Measurements from ENCODE around the gene MFRP.

MFRP gene

GRCh38 chr11:119338318-119338890, 8.1 kb downstream of the MFRP start:
- DNase-seq (ENCODE audit: low read depth): no peak

DNA sequence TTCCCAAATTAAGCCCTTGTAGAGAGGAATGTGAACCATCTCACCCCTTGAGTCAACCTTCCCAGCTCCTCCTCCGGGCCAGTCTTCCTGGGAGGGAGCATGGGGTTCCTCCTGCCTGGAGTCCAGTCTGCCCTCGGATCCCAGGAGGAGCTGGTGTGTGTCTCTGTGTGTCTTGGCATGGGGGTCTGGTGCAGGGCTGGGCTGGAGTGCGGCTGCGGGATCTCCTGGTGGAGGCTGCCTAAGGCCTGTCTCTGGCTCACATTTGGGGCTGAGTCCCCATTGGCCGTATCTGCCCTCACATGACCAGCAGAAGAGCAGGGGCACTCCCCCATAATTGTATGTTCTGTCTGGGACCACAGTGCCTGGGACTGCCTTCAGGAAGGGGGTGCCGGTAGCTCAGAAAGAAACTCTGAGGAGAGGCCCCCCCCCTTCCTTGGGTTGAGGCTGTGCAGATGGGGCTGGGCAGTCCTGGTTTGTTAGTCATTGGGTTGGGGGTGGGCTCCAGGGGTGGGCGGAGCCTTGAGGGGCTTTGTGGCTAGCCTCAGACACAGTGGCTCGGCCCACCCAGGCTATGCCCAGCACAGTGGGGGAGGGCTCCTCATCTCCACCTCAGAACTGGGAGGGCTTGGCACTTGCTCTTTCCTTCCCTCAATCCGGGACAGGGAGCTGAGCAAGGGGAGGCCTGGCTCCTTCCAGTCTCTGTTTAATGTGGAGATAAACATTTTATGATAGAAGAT, 8.8 kb downstream of the MFRP start:
- no peak for DNase-seq (ENCODE audit: low read depth)

- DNase-seq (ENCODE audit: low read depth): no peak
These were observed 9.6 kb downstream of the MFRP start for GRCh38 chr11:119336744-119337469.

DNA sequence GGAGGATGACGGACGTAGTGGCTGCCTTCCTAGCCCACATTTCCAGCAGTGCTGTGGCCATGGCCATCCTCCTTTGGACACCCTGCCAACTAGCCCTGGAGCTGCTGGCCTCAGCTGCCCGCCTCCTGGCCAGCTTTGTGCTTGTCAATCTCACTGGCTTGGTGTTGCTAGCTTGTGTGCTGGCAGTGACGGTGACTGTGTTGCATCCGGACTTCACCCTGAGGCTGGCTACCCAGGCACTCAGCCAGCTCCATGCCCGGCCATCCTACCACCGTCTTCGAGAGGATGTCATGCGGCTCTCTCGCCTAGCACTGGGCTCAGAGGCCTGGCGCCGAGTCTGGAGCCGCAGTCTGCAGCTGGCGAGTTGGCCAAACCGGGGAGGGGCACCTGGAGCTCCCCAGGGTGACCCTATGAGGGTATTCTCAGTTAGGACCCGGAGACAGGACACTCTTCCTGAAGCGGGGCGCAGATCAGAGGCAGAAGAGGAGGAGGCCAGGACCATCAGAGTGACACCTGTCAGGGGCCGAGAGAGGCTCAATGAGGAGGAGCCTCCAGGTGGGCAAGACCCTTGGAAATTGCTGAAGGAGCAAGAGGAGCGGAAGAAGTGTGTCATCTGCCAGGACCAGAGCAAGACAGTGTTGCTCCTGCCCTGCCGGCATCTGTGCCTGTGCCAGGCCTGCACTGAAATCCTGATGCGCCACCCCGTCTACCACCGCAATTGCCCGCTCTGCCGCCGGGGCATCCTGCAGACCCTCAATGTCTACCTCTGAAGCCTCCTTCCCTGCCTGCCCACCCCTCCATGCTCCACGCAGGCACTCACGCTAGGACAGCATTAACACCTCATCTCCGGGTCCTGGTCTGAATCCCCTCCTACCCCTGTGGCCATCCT, 10.6 kb downstream of the MFRP start:
- no peak for DNase-seq (ENCODE audit: low read depth)

GRCh38 chr11:119335091-119335654, 11.3 kb downstream of the MFRP start:
- no peak for DNase-seq (ENCODE audit: low read depth)

DNA sequence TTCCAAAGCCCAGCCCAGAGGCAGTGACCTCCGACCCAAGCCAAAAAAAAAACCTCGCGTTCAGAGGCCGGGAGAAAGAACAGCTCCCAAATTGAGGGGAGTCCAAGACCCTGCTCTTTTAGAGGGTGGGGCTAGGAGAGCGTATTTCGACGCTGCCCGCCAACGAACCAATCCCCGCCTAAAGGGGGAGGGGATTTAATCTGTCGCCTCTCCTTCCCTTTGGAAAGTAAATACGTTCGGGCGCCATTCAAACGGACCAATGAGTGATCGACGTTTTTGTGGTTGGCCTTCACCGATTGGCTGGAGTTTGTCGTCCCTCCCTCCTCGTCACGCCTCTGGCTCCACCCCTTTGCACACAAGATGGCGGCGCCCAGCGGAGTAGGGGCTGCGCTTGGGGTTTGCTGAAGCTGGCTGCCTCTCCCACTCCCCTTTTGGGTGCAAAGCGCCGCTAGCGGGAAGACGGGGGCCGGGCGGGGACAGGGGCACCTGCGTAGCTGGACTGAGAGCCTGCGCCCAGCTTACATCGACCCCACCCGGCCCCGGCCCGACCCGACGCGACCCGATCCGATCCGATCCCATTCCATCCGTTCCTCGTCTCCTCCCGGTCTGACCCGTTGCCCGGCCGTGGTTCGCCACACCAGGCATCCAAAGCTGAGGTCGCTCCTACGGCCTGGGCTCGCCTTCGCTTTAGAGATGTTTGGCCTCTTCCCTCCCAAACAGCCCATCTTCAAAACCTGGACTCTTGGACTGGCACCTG, 12.2 kb downstream of the MFRP start, which contains the start of gene RNF26:
Gene RNF26 (plus strand): TSS at position 354 of the 757 bp plus-strand sequence. CDS start 596 bp downstream, outside the sequence.
- peak; percentile 96 for DNase-seq (ENCODE audit: low read depth)

- DNase-seq (ENCODE audit: low read depth): no peak
These were observed 14.3 kb downstream of the MFRP start for GRCh38 chr11:119332111-119332765.

- no peak for DNase-seq (ENCODE audit: low read depth)
These were observed 16.3 kb downstream of the MFRP start for GRCh38 chr11:119330237-119330636.

DNA sequence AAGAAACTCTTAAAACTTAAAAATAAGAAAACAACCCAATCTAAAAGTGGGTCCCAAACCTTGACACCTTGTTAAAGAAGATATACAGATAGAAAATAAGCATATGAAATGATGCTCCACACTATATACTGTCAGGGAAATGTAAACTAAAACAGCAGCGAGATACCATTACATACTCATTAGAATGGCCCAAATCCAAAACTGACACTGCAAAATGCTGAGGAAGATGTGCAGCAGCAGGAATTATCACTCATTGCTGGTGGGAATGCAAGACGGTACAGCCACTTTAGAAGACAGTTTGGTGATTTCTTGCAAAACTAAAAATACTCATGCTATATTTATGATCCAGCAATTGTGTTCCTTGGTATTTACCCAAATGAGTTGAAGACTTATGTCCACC, 17.2 kb downstream of the MFRP start:
- no peak for DNase-seq (ENCODE audit: low read depth)

DNA sequence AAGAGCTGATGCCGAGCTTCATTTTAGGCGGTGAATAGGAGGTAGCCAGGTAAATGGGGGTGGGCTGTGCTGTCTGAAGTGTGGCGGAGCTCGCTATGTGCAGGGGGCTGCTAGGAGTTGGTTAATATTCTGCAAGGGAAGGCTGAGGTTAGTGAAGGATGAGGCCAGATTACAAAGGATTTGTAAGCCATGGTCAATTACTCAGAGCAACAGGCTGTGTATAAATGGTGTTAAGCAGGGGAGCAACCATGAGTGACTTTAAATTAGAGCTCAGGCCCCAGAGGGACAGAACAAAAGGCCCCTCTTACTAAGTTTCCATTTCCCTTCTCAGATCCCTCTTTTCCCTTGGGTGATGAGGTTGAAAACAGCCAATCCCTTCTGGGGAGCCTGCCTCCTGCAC, 22.3 kb downstream of the MFRP start:
- no peak for DNase-seq (ENCODE audit: low read depth)

DNA sequence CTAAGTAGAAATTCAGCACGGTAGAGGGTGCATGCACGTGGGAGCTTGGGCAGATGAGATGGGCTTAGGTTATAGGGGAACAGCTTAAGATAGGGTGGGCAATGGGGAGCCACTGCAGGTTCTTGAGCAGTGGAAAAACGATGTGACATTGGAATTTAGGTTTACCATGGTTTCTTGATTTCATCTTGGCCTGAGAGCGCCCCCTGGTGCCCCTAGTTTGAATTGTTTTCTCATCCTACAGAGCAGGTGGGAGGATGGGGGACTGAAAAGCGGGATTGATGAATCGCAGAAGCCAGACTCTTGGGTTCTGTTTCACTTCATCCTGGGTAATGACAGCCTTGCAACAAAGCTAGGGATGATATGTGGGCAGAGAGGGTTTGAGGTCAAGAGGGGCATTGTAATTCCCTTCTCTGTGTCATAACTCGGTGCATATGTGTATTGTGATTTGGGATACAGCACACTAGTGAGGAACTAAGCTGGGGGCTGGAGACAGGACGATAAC, 22.9 kb downstream of the MFRP start:
- DNase-seq (ENCODE audit: low read depth): no peak

GRCh38 chr11:119322921-119323531, 23.5 kb downstream of the MFRP start:
- DNase-seq (ENCODE audit: low read depth): no peak

DNA sequence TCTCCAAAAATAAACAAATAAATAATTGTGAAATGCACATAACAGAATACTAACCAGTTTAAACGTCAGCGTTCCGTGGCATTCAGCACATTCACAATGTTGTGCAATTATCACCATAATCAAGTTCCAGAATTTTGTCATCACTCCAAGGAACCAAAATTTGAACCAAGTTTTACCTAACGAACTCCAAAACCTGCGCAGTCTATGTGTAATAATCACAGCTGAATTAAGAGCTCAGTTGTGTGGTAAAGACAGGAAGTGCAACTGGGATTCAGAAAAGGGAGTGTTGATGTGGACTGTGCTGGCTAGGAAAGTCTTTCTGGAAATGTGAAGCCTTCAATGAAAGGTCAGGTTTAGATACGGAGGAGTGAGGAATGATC, 24.2 kb downstream of the MFRP start:
- no peak for DNase-seq (ENCODE audit: low read depth)

DNA sequence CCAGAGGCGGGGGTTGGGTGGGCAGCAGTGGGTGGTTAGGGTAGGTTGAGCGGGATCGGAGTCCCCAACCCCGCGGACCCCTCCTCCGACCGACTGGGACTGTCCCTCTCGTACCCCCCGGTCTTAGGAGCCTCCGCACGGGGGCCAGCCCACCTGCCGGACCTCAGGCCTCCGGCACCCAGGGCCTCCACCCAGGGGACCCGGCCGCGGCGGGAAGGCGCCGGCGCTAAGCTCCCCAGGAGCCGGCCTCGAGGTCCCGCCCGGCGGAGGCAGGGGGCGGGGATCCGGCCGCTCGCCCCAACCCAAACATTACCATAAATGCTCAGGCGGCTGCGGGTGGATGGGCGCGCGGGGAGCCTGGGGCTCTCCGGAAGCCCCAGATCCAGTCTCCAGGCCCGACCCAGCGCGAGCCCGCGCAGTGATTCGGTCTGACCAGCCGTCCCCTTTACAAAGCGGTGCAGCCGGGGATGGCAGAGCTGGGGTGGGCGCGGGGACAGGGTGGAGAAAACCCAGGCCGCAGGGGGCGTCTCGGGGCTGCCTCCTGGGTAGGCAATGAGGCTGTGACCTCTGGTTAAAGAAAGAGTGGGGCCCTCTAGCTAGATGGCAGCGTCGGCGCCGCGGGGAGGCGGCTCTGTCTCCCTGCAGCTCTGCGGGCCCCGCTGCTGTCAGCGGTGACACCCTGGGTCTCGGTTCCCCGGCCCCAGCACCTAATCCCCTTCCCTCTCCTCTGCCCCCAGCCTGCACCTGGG, 25.6 kb downstream of the MFRP start:
- no peak for DNase-seq (ENCODE audit: low read depth)

GRCh38 chr11:119320240-119320775, 26.2 kb downstream of the MFRP start:
- no peak for DNase-seq (ENCODE audit: low read depth)

- no peak for DNase-seq (ENCODE audit: low read depth)
These were observed 26.7 kb downstream of the MFRP start for GRCh38 chr11:119319700-119320239.

GRCh38 chr11:119319136-119319699, 27.3 kb downstream of the MFRP start:
- DNase-seq (ENCODE audit: low read depth): no peak

Data from GM04504 (cell line).